Epithelial cell of prostate (primary cell): Measurements from ENCODE around the gene RRM1.
"Not testable (repeated sequence)": the region's sequence is repeated elsewhere in the genome, so short reads cannot be mapped to it uniquely, and the experiment has no call there.

ENCODE experiments used
- DNase-seq: peaks from one replicate; pipeline ENCODE4 v3.0.0-alpha.2; 2011; ENCODE audit warnings: low read depth, low spot score
- H3K27ac ChIP-seq: fragments of 450-650 bp; 2 replicates; pipeline ENCODE4 v1.5.1; 2017; ENCODE audit warnings: mild to moderate bottlenecking

The RRM1 gene

GRCh38 chr11:4127357-4127756 is 32.8 kb downstream of the RRM1 start:
- no peak for DNase-seq
- no peak overlapping the region for H3K27ac ChIP-seq

- not testable (repeated sequence) for H3K27ac ChIP-seq
- DNase-seq: peak; percentile 20
Measured at GRCh38 chr11:4130219-4130618, 35.6 kb downstream of the RRM1 start.

GRCh38 chr11:4134806-4135205 is 40.2 kb downstream of the RRM1 start:
- H3K27ac ChIP-seq: peak overlapping the region; percentile 51
- peak; percentile 10 for DNase-seq

GRCh38 chr11:4138497-4138896 is 43.9 kb downstream of the RRM1 start:
- H3K27ac ChIP-seq: no peak overlapping the region
- no peak for DNase-seq

- DNase-seq: no peak
- no peak overlapping the region for H3K27ac ChIP-seq
Measured at GRCh38 chr11:4140067-4140636, 45.6 kb downstream of the RRM1 start.

- DNase-seq: no peak
Measured at GRCh38 chr11:4146070-4146771, 51.6 kb downstream of the RRM1 start.

GRCh38 chr11:4146772-4147098 is 52.1 kb downstream of the RRM1 start:
- no peak for DNase-seq
- no peak overlapping the region for H3K27ac ChIP-seq

More at GRCh38 chr11:4146070-4146771, 51.6 kb downstream of the RRM1 start:
- no peak overlapping the region for H3K27ac ChIP-seq

- DNase-seq: no peak
- H3K27ac ChIP-seq: no peak overlapping the region
Measured at GRCh38 chr11:4154503-4154902, 59.9 kb downstream of the RRM1 start.

- H3K27ac ChIP-seq: no peak overlapping the region
- DNase-seq: no peak
Measured at GRCh38 chr11:4156571-4156970, 62.0 kb downstream of the RRM1 start.

- not testable (repeated sequence) for H3K27ac ChIP-seq
Measured at GRCh38 chr11:4158818-4159217, 64.2 kb downstream of the RRM1 start.

GRCh38 chr11:4161305-4161704 is 66.7 kb downstream of the RRM1 start:
- no peak for DNase-seq
- H3K27ac ChIP-seq: no peak overlapping the region

More at GRCh38 chr11:4158818-4159217, 64.2 kb downstream of the RRM1 start:
- not testable (repeated sequence) for DNase-seq

GRCh38 chr11:4164884-4165590 is 70.4 kb downstream of the RRM1 start:
- no peak for DNase-seq
- H3K27ac ChIP-seq: no peak overlapping the region

- no peak for DNase-seq
- no peak overlapping the region for H3K27ac ChIP-seq
Measured at GRCh38 chr11:4167292-4167691, 72.7 kb downstream of the RRM1 start.

GRCh38 chr11:4167758-4168157 is 73.2 kb downstream of the RRM1 start:
- no peak for DNase-seq
- no peak overlapping the region for H3K27ac ChIP-seq

- DNase-seq, H3K27ac ChIP-seq: not testable (repeated sequence)
Measured at GRCh38 chr11:4175620-4176350, 81.2 kb downstream of the RRM1 start.

- H3K27ac ChIP-seq: no peak overlapping the region
- no peak for DNase-seq
Measured at GRCh38 chr11:4178813-4179662, 84.4 kb downstream of the RRM1 start.

- no peak overlapping the region for H3K27ac ChIP-seq
- no peak for DNase-seq
Measured at GRCh38 chr11:4180441-4181183, 86.0 kb downstream of the RRM1 start.

GRCh38 chr11:4181782-4182721 is 87.5 kb downstream of the RRM1 start:
- peak; percentile 16 for DNase-seq
- no peak overlapping the region for H3K27ac ChIP-seq
